B cell (primary cell): Measurements from ENCODE around the gene NPBWR2. TPM values are rescaled to one million over a fixed set of nuclear protein-coding genes. Genes with fewer than 3 reads are reported as not detected.
A peak's percentile ranks its signal among the peaks of the same experiment; 100 is the strongest.

Source experiments
- ATAC-seq: fragments of 200-7000 bp; cut with Tn5 transposase; one replicate; pipeline ENCODE4 v1.10.0; 2021; ENCODE audit warnings: low read depth, mild to moderate bottlenecking, moderate number of reproducible peaks, moderate library complexity
- CTCF ChIA-PET: fragments of 350-600 bp; sonication (Branson Sonifier 250); formaldehyde crosslinking; loops from one replicate; lab custom pipeline; 2021; ENCODE audit warnings: antibody characterized with exemption, inconsistent platforms; lab: Charles Lee
- POLR2A ChIA-PET: fragments of 350-600 bp; sonication (Branson Sonifier 250); formaldehyde crosslinking; loops from one replicate; lab custom pipeline; 2021; ENCODE audit warnings: antibody characterized with exemption; lab: Charles Lee
- DNase-seq: peaks from one replicate; pipeline ENCODE4 v3.0.0; 2013
- H2AFZ ChIP-seq: 2 replicates; pipeline ENCODE4 v1.6.1; 2012; ENCODE audit warnings: mild to moderate bottlenecking, low read depth, low read length; ENCODE audit not compliant: insufficient read depth, poor library complexity, severe bottlenecking
- H3K27ac ChIP-seq, 2 donors: 1 replicate in 1 of 2; 2 replicates in 1 of 2; pipeline ENCODE4 v1.5.1; 2012 to 2013; ENCODE audit warnings: low read length in 2 of 2, mild to moderate bottlenecking in 2 of 2, moderate library complexity in 1 of 2
- H3K27me3 ChIP-seq, 4 experiments: fragments of 200-600 bp in 1 of 4; sonication (generic) in 1 of 4; replicated peaks in 1 of 4; 1 replicate in 2 of 4; 2 replicates in 2 of 4; pipeline versions ENCODE4 v1.6.1 to v1.7.0; 2013 to 2016; ENCODE audit warnings: low read length in 3 of 4, mild to moderate bottlenecking in 2 of 4, mixed read lengths in 1 of 4, moderate library complexity in 1 of 4; ENCODE audit not compliant: insufficient read depth in 4 of 4, control insufficient read depth in 3 of 4; ENCODE audit errors: control extremely low read depth in 1 of 4
- H3K36me3 ChIP-seq, 2 experiments: replicated peaks in 1 of 2; 1 replicate in 1 of 2; 2 replicates in 1 of 2; pipeline versions ENCODE4 v1.6.1 to v1.7.1; 2013; ENCODE audit warnings: low read length in 1 of 2; ENCODE audit not compliant: insufficient read depth in 2 of 2, control insufficient read depth in 1 of 2; ENCODE audit errors: control extremely low read depth in 1 of 2, extremely low read depth in 1 of 2
- H3K4me1 ChIP-seq, 2 donors: fragments of 200-600 bp in 1 of 2; sonication (generic) in 1 of 2; 1 replicate in 1 of 2; 2 replicates in 1 of 2; pipeline versions ENCODE4 v1.5.1 to v1.6.1; 2013 to 2017; ENCODE audit warnings: low read length in 2 of 2; ENCODE audit not compliant: control insufficient read depth in 2 of 2, insufficient read depth in 2 of 2
- H3K4me2 ChIP-seq: replicated peaks from 2 replicates; pipeline ENCODE3; 2012; ENCODE audit warnings: mild to moderate bottlenecking, low read depth, low read length; ENCODE audit not compliant: poor library complexity, severe bottlenecking
- H3K4me3 ChIP-seq, 5 experiments: fragments of 200-600 bp in 1 of 5; sonication (generic) in 1 of 5; 1 replicate in 3 of 5; 2 replicates in 2 of 5; pipeline versions ENCODE4 v1.5.1 to v1.7.0; 2011 to 2016; ENCODE audit warnings: low read length in 4 of 5, mild to moderate bottlenecking in 4 of 5, low read depth in 2 of 5, control low read depth in 1 of 5, moderate library complexity in 1 of 5; ENCODE audit not compliant: insufficient read depth in 1 of 5; ENCODE audit errors: control extremely low read depth in 1 of 5, extremely low read depth in 1 of 5
- H3K79me2 ChIP-seq: fragments of 200-600 bp; sonication (generic); one replicate; pipeline ENCODE4 v1.6.0; 2016; ENCODE audit warnings: low read length; ENCODE audit not compliant: control insufficient read depth, insufficient read depth
- H3K9ac ChIP-seq: fragments of 200-600 bp; sonication (generic); 2 replicates; pipeline ENCODE4 v1.6.1; 2017; ENCODE audit warnings: mild to moderate bottlenecking, low read length, moderate library complexity
- H3K9me3 ChIP-seq, 3 donors: one replicate each; pipeline versions ENCODE4 v1.6.1 to v1.7.1; 2013; ENCODE audit warnings: low read length in 2 of 3; ENCODE audit not compliant: control insufficient read depth in 2 of 3, insufficient read depth in 1 of 3; ENCODE audit errors: control extremely low read depth in 1 of 3
- H4K20me1 ChIP-seq: 2 replicates; pipeline ENCODE4 v1.6.0; 2012; ENCODE audit warnings: mild to moderate bottlenecking, low read length; ENCODE audit not compliant: insufficient read depth, control insufficient read depth, poor library complexity, severe bottlenecking
- H3K27ac Mint-ChIP-seq: one replicate; pipeline ENCODE4 v1.8.0; 2021; ENCODE audit warnings: mixed read lengths
- H3K27me3 Mint-ChIP-seq: one replicate; pipeline ENCODE4 v1.8.0; 2021; ENCODE audit warnings: mixed read lengths
- H3K4me1 Mint-ChIP-seq: one replicate; pipeline ENCODE4 v1.8.0; 2021; ENCODE audit warnings: mixed read lengths
- H3K4me3 Mint-ChIP-seq: one replicate; pipeline ENCODE4 v1.8.0; 2021; ENCODE audit warnings: mixed read lengths
- H3K9me3 Mint-ChIP-seq: one replicate; pipeline ENCODE4 v1.8.0; 2022; ENCODE audit warnings: mixed read lengths; ENCODE audit not compliant: insufficient read depth
- EZH2 ChIP-seq: IDR thresholded peaks from 2 replicates; pipeline ENCODE4 v1.6.1; 2012; ENCODE audit warnings: borderline replicate concordance, low read depth, mild to moderate bottlenecking, moderate library complexity, low read length; ENCODE audit not compliant: insufficient read depth, poor library complexity, severe bottlenecking
- WGBS: methylation state at CpG from one replicate; pipeline ENCODE4 v1.1.5; 2013; ENCODE audit warnings: missing lambda C conversion rate; ENCODE audit not compliant: insufficient coverage; 5-methylcytosine and 5-hydroxymethylcytosine counted together
- intact Hi-C: fragments of 100-400 bp; cut with micrococcal nuclease; formaldehyde crosslinking; loops from one replicate; pipeline ENCODE4 v1.10.0; 2022
- polyA plus RNA-seq: library from polyadenylated mRNA; depleted of rRNA; stranded (reverse); fragments of >200 nt; gene quantifications from 2 replicates; pipeline ENCODE4 v1.2.3, GENCODE V29; 2012
- total RNA-seq, 2 donors: library from RNA; stranded (reverse); fragments of 120-200 nt in 1 of 2; gene quantifications; 1 replicate in 1 of 2; 2 replicates in 1 of 2; pipeline versions ENCODE4 v1.2.3 to v1.2.4, GENCODE V29; 2013 to 2022
- TF ChIP-seq, protein P1 (sequence below): fragments of 200-600 bp; IDR thresholded peaks from one replicate; pipeline ENCODE4 v1.8.0; 2022; ENCODE audit warnings: antibody characterized with exemption, mild to moderate bottlenecking

The NPBWR2 gene
- total and polyA plus RNA-seq, 2 donors (not counting 1 experiment from before 2014, with no cell fraction given), result 0.21 TPM; not detected in 1

DNA sequence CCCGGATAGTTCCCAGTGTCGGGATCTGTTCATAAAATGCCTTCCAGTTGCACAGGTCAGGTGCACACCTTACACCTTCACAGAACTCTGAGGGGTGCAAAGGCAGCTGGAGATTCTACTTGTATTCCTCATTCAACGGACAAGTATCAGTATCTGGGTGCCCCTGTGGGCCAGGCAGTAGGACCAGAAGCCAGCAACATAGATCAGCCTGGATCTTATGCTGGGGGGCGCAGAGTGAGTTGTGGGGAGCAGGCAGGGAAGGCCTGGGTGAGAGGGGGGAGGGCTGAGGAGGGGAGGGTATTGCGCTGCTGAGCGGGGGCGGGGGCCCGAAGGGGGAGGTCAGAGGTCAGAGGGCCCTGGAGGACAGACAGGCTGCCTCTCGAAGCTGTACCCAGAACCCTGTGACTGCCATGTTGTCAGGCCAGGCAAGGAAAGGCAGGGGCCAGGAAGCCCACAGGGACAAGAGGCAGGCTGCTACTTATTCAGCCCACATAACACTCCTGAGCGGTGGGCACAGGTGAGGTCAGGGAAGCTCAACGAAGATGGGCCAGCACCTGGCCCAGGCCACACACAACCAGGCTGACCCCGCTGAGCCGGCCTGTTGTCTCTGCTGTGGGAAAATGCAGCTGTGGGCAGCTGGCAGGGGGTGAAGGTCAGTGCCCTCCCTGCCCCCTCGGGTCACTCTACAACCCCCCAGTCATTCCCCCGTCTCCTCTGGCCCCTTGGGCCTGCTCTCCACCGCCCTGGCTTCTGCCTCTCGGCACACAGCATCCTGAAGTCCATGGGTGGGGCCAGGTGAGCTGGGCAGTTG is 26.3 kb downstream of the NPBWR2 start:
- peaks cover 41% of the 10 kb centered on the region for H4K20me1 ChIP-seq
- ChIA-PET POLR2A (interaction anchor here (0.9 to 5.5 kb wide), 5 partner anchors 15 to 43 kb away, joined by 3 to 55 read pairs (median 7); partner anchors contain the start of gene TCEA2), CTCF (interaction anchor here (2.1 to 11.8 kb wide), 5 partner anchors 11 to 41 kb away, joined by 4 to 220 read pairs (median 41); partner anchors contain the start of gene TCEA2)
- intact Hi-C loops, result loop anchor here (5.0 kb wide), 1 partner anchor 99 kb away; the partner anchor contains the start of gene PRPF6
- peak overlapping the region; percentile 72 for H3K9ac ChIP-seq
- peak overlapping the region; percentile 93 for H3K27ac Mint-ChIP-seq
- TF ChIP-seq EZH2, result no peak
- TF ChIP-seq, protein P1, sequence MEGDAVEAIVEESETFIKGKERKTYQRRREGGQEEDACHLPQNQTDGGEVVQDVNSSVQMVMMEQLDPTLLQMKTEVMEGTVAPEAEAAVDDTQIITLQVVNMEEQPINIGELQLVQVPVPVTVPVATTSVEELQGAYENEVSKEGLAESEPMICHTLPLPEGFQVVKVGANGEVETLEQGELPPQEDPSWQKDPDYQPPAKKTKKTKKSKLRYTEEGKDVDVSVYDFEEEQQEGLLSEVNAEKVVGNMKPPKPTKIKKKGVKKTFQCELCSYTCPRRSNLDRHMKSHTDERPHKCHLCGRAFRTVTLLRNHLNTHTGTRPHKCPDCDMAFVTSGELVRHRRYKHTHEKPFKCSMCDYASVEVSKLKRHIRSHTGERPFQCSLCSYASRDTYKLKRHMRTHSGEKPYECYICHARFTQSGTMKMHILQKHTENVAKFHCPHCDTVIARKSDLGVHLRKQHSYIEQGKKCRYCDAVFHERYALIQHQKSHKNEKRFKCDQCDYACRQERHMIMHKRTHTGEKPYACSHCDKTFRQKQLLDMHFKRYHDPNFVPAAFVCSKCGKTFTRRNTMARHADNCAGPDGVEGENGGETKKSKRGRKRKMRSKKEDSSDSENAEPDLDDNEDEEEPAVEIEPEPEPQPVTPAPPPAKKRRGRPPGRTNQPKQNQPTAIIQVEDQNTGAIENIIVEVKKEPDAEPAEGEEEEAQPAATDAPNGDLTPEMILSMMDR, result no peak
- H2AFZ ChIP-seq, result peak overlapping the region; percentile 65
- peaks cover 50 to 68% of the 10 kb centered on the region in 2 donors for H3K4me1 ChIP-seq
- H3K4me3 ChIP-seq, result peak overlapping the region; percentile 42 to 70 (median 63)
- H3K27me3 Mint-ChIP-seq, result peaks cover 5% of the 10 kb centered on the region
- H3K27me3 ChIP-seq, result peaks cover 0 to 11% (median 3%) of the 10 kb centered on the region in 4 experiments
- H3K9me3 ChIP-seq, result no peaks in the 10 kb centered on the region
- H3K79me2 ChIP-seq, result peaks cover 17% of the 10 kb centered on the region
- WGBS, result 81% methylated on average over 14 of the region's 17 CpGs
- peaks cover 53% of the 10 kb centered on the region for H3K4me1 Mint-ChIP-seq
- no peaks in the 10 kb centered on the region for H3K9me3 Mint-ChIP-seq
- peak overlapping the region; percentile 96 for H3K4me2 ChIP-seq
- ATAC-seq, result no peak
- H3K4me3 Mint-ChIP-seq, result peak overlapping the region; percentile 87
- peak overlapping the region; percentile 69 to 94 for H3K27ac ChIP-seq
- H3K36me3 ChIP-seq, result peaks cover 0 to 5% of the 10 kb centered on the region in 2 experiments
- DNase-seq, result no peak
